CD4-positive, alpha-beta T cell (primary cell): ENCODE measurements around the gene SPCS3. TPM values are rescaled to one million over a fixed set of nuclear protein-coding genes. Genes with fewer than 3 reads are reported as not detected.

Source experiments
- ATAC-seq: fragments of 200-7000 bp; cut with Tn5 transposase; one replicate; pipeline ENCODE4 v1.10.0; 2022; ENCODE audit warnings: mild to moderate bottlenecking; ENCODE audit not compliant: poor library complexity
- CTCF ChIA-PET: fragments of 350-600 bp; sonication (Branson Sonifier 250); formaldehyde crosslinking; loops from one replicate; lab custom pipeline; 2021; ENCODE audit warnings: antibody characterized with exemption, inconsistent platforms; lab: Charles Lee
- POLR2A ChIA-PET: fragments of 350-600 bp; sonication (Branson Sonifier 250); formaldehyde crosslinking; loops from one replicate; lab custom pipeline; 2021; ENCODE audit warnings: antibody characterized with exemption, inconsistent platforms; lab: Charles Lee
- DNase-seq, 14 experiments: peaks; one replicate each; pipeline ENCODE4 v3.0.0-alpha.2; 2013 to 2020; ENCODE audit warnings: mixed read lengths in 2 of 14
- H3K27ac ChIP-seq, 2 donors: one replicate each; pipeline versions ENCODE4 v1.5.1 to v1.7.0; 2013; ENCODE audit warnings: low read length in 2 of 2, low read depth in 1 of 2, mild to moderate bottlenecking in 1 of 2
- H3K27me3 ChIP-seq, 2 experiments: 1 replicate in 1 of 2; 2 replicates in 1 of 2; pipeline versions ENCODE4 v1.6.1 to v1.7.0; 2013; ENCODE audit warnings: low read length in 2 of 2, control low read depth in 1 of 2, mild to moderate bottlenecking in 1 of 2, moderate library complexity in 1 of 2; ENCODE audit not compliant: insufficient read depth in 2 of 2, control insufficient read depth in 1 of 2
- H3K36me3 ChIP-seq: one replicate; pipeline ENCODE4 v1.6.1; 2013; ENCODE audit warnings: low read length, control low read depth; ENCODE audit not compliant: insufficient read depth
- H3K4me1 ChIP-seq: one replicate; pipeline ENCODE4 v1.6.1; 2013; ENCODE audit warnings: low read length, control low read depth; ENCODE audit not compliant: insufficient read depth
- H3K4me3 ChIP-seq: one replicate; pipeline ENCODE4 v1.5.1; 2013; ENCODE audit warnings: mild to moderate bottlenecking, low read length, moderate library complexity
- H3K9me3 ChIP-seq, 2 experiments: 1 replicate in 1 of 2; 2 replicates in 1 of 2; pipeline versions ENCODE4 v1.6.1 to v1.7.0; 2013; ENCODE audit warnings: low read length in 2 of 2, mild to moderate bottlenecking in 2 of 2, control low read depth in 1 of 2, moderate library complexity in 1 of 2; ENCODE audit not compliant: control insufficient read depth in 1 of 2, insufficient read depth in 1 of 2
- H3K27ac Mint-ChIP-seq: one replicate; pipeline ENCODE4 v1.8.0; 2020; ENCODE audit warnings: mixed read lengths
- H3K27me3 Mint-ChIP-seq: one replicate; pipeline ENCODE4 v1.8.0; 2021; ENCODE audit warnings: mixed read lengths
- H3K36me3 Mint-ChIP-seq: one replicate; pipeline ENCODE4 v1.8.0; 2021; ENCODE audit warnings: low read depth, mixed read lengths
- H3K4me1 Mint-ChIP-seq: one replicate; pipeline ENCODE4 v1.8.0; 2021; ENCODE audit warnings: low read depth, mixed read lengths
- H3K4me3 Mint-ChIP-seq: one replicate; pipeline ENCODE4 v1.8.0; 2020; ENCODE audit warnings: mild to moderate bottlenecking, mixed read lengths
- H3K9me3 Mint-ChIP-seq: one replicate; pipeline ENCODE4 v1.8.0; 2020; ENCODE audit warnings: mixed read lengths
- CTCF ChIP-seq: fragments of 200-600 bp; IDR thresholded peaks from one replicate; pipeline ENCODE4 v1.8.0; 2022; ENCODE audit warnings: antibody characterized with exemption, mild to moderate bottlenecking
- intact Hi-C, 2 experiments: fragments of 100-400 bp; cut with DNase I in 1 of 2; cut with micrococcal nuclease in 1 of 2; formaldehyde crosslinking; loops; one replicate each; pipeline versions ENCODE4 v1.15.1 to v1.9.0; 2023 to 2025; cut with DNase I, micrococcal nuclease
- total RNA-seq, 174 experiments: library from RNA in 2 of 174; stranded (reverse) in 2 of 174; gene quantifications; one replicate each; pipeline ENCODE4 v1.2.3 and lab custom pipeline; 2021 to 2026

Gene SPCS3
- total RNA-seq, 2 experiments from 2014 or later = 149 TPM

GRCh38 chr4:176300565-176300964, 19.2 kb upstream of the SPCS3 start:
- intact Hi-C loops = no loop called here
- Mint-ChIP-seq H3K27me3 (peaks cover 45% of the 10 kb centered on the region), H3K36me3 (no peaks in the 10 kb centered on the region), H3K27ac (no peak overlapping the region), H3K9me3 (no peaks in the 10 kb centered on the region), H3K4me1 (no peaks in the 10 kb centered on the region), H3K4me3 (no peak overlapping the region)
- no peaks in the 10 kb centered on the region for H3K36me3 ChIP-seq
- ChIA-PET CTCF (no interaction called here), POLR2A (no interaction called here)
- no peaks in the 10 kb centered on the region for H3K9me3 ChIP-seq
- no peak overlapping the region for H3K4me3 ChIP-seq
- H3K27me3 ChIP-seq = peaks cover 10 to 31% of the 10 kb centered on the region in 2 experiments
- DNase-seq (no peak), ATAC-seq (no peak)
- no peaks in the 10 kb centered on the region for H3K4me1 ChIP-seq
- no peak for TF ChIP-seq CTCF
- H3K27ac ChIP-seq = no peak overlapping the region

- no peak for ATAC-seq
- intact Hi-C loops = no loop called here
These were observed 17.2 kb upstream of the SPCS3 start for GRCh38 chr4:176302283-176303275.

GRCh38 chr4:176303938-176304337, 15.8 kb upstream of the SPCS3 start:
- ATAC-seq (no peak), DNase-seq (no peak)
- H3K27ac Mint-ChIP-seq = no peak overlapping the region
- intact Hi-C loops = no loop called here
- TF ChIP-seq CTCF = no peak
- Histone ChIP-seq H3K4me3 (no peak overlapping the region), H3K27me3 (peaks cover 16 to 37% of the 10 kb centered on the region in 2 experiments), H3K27ac (no peak overlapping the region), H3K36me3 (no peaks in the 10 kb centered on the region), H3K4me1 (no peaks in the 10 kb centered on the region), H3K9me3 (no peaks in the 10 kb centered on the region)
- ChIA-PET CTCF (no interaction called here), POLR2A (no interaction called here)
- H3K9me3 Mint-ChIP-seq = no peaks in the 10 kb centered on the region
- H3K4me3 Mint-ChIP-seq = no peak overlapping the region
- no peaks in the 10 kb centered on the region for H3K36me3 Mint-ChIP-seq
- peaks cover 64% of the 10 kb centered on the region for H3K27me3 Mint-ChIP-seq
- H3K4me1 Mint-ChIP-seq = no peaks in the 10 kb centered on the region

More at GRCh38 chr4:176302283-176303275, 17.2 kb upstream of the SPCS3 start:
- no peaks in the 10 kb centered on the region for H3K36me3 Mint-ChIP-seq
- Histone ChIP-seq H3K4me3 (no peak overlapping the region), H3K36me3 (no peaks in the 10 kb centered on the region), H3K27me3 (peaks cover 15 to 37% of the 10 kb centered on the region in 2 experiments), H3K9me3 (no peaks in the 10 kb centered on the region), H3K4me1 (no peaks in the 10 kb centered on the region), H3K27ac (no peak overlapping the region)
- POLR2A ChIA-PET = no interaction called here
- no peak overlapping the region for H3K4me3 Mint-ChIP-seq
- peaks cover 59% of the 10 kb centered on the region for H3K27me3 Mint-ChIP-seq
- no peak overlapping the region for H3K27ac Mint-ChIP-seq
- DNase-seq = no peak
- no peaks in the 10 kb centered on the region for H3K4me1 Mint-ChIP-seq
- CTCF ChIA-PET = no interaction called here
- no peaks in the 10 kb centered on the region for H3K9me3 Mint-ChIP-seq
- no peak for TF ChIP-seq CTCF
